ENCODE data around the gene RASSF3.

The RASSF3 gene

GRCh38 chr12:64731683-64732082 lies 121.4 kb downstream of the RASSF3 start:
- no peak for TF ChIP-seq CTCF (IDR thresholded peaks at IDR 0.05; ENCODE audit: insufficient read depth, low read depth, low read length, missing control alignments)
- no peak overlapping the region for H3K4me3 ChIP-seq (ENCODE audit: low read depth, low read length)
- no peak for DNase-seq (ENCODE audit: low read depth)

DNA sequence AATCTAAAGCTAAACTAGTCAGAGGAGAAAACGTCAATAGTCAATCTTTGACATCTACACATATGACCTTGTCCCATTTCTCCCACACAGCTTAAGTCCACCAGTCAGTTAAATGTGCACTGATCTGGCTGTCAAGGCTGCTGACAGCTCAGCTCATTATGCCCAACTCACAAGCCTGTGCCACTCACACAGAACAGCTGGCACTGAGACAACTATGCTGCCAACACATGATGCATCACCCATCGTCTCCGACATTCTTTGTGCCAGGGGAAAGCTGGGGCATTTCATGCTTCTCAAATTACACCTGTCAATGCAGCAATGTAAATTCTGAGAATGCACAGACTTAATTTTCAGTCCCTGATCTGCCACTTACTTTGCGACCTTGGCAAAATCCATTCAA lies 123.6 kb downstream of the RASSF3 start:
- TF ChIP-seq CTCF (IDR thresholded peaks at IDR 0.05; ENCODE audit: insufficient read depth, low read depth, low read length, missing control alignments), result no peak
- DNase-seq (ENCODE audit: low read depth), result no peak
- no peak overlapping the region for H3K4me3 ChIP-seq (ENCODE audit: low read depth, low read length)

DNA sequence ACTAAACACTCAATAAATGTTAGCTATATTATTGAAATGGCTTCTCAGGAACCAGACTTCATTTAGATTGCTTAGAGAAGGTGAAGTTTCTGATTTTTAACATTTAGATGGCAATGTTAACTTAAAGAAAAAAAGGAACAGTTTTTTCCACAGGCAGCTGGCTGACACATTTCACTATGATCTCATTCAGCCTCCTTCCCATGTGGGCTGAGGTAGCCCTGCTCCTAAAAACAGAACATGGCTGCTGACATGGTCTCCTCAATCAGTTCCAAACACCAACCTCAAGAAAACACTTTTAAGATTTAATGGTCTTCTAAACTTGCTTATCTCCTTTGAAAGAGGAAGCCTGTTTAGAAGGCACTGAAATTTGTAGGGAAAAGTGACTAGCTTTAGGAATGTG lies 125.1 kb downstream of the RASSF3 start:
- no peak for TF ChIP-seq CTCF (IDR thresholded peaks at IDR 0.05; ENCODE audit: insufficient read depth, low read depth, low read length, missing control alignments)
- no peak overlapping the region for H3K4me3 ChIP-seq (ENCODE audit: low read depth, low read length)
- DNase-seq (ENCODE audit: low read depth), result no peak

DNA sequence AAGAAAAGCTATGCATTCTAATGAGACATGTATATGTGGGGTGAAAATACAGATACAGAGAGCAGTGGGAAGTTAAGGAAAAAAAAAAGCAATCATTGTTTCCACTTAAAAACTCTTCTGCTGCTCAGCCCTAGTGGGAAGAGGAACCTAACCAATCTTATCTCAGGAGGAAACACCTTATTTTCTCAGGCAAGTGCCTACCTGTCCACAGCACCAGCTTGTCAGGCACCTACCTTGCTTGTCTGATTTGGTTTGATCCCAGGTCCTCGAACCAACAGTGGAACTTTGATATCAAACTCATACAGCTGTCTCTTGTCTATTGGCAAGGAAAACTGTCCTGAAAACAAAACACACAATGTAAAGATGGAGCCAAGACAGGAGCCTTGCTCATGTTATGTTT lies 126.5 kb downstream of the RASSF3 start:
- H3K4me3 ChIP-seq (ENCODE audit: low read depth, low read length), result no peak overlapping the region
- no peak for TF ChIP-seq CTCF (IDR thresholded peaks at IDR 0.05; ENCODE audit: insufficient read depth, low read depth, low read length, missing control alignments)
- DNase-seq (ENCODE audit: low read depth), result no peak

DNA sequence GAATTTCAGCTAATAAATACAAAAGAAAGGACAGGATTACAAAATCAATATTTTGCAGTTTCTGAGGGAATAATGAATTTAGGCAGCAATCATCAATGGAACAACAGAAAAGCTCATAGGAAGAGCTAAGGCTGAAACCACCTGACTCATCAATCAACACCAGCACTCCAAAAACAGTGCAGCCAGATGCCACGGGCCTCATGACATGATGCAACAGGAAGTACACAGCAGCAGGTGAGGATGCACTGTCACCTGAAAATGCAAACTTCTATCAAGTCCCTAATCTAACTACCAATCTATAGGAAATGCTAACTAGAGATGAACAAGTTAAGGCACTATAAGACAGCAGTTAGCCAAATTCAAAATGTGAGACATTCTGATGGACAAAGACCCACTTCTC lies 127.2 kb downstream of the RASSF3 start:
- H3K4me3 ChIP-seq (ENCODE audit: low read depth, low read length), result no peak overlapping the region
- no peak for TF ChIP-seq CTCF (IDR thresholded peaks at IDR 0.05; ENCODE audit: insufficient read depth, low read depth, low read length, missing control alignments)
- peak; percentile 18 for DNase-seq (ENCODE audit: low read depth)

GRCh38 chr12:64739778-64740177 lies 129.5 kb downstream of the RASSF3 start:
- no peak for TF ChIP-seq CTCF (IDR thresholded peaks at IDR 0.05; ENCODE audit: insufficient read depth, low read depth, low read length, missing control alignments)
- no peak for DNase-seq (ENCODE audit: low read depth)
- H3K4me3 ChIP-seq (ENCODE audit: low read depth, low read length), result no peak overlapping the region

DNA sequence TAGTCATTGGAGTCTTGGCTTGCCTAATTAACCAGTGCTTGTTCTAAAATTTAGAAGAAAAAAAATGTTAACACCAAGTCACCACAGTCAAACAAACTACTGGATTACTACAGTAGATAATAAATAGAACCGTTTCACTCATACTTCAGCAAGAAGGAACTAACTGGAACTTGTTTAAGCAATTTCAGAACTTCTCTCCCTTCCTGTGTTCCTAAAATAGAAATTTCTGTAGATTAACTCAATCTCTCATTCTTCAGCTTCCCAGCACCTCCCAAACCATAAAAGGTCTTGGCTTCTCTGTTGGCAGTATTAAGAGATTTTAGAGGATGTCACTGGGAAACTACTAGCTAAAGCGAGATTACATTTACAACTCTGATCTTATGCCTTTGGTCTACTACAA lies 130.4 kb downstream of the RASSF3 start:
- DNase-seq (ENCODE audit: low read depth), result no peak
- no peak overlapping the region for H3K4me3 ChIP-seq (ENCODE audit: low read depth, low read length)
- TF ChIP-seq CTCF (IDR thresholded peaks at IDR 0.05; ENCODE audit: insufficient read depth, low read depth, low read length, missing control alignments), result no peak

Data from GM12865 (cell line).